K562 (cell line): ENCODE data around the gene VMP1. TPM values are rescaled to one million over a fixed set of nuclear protein-coding genes. Genes with fewer than 3 reads are reported as not detected.

Source experiments
- ATAC-seq: fragments of 200-7000 bp; cut with Tn5 transposase; 3 replicates; pipeline ENCODE4 v1.9.1; 2020; ENCODE audit warnings: moderate library complexity
- BruUV-seq: library from RNA; stranded (reverse); fragments of 400-500 nt; replicated peaks from 2 replicates; lab custom pipeline; 2021; lab: Mats Ljungman, UMichigan
- CTCF ChIA-PET: fragments of 300-600 bp; formaldehyde crosslinking; extraction: SDS; loops from one replicate; lab custom pipeline; 2021; ENCODE audit warnings: low intra/inter-chr PET ratio; lab: Yijun Ruan, JAX
- POLR2A ChIA-PET: fragments of 300-600, 350-650 bp; sonication (Branson Sonifier 250); formaldehyde crosslinking; extraction: SDS; loops from one replicate; lab custom pipeline; 2021; ENCODE audit warnings: antibody characterized with exemption, inconsistent platforms; lab: Yijun Ruan, JAX
- DNase-seq, 4 experiments: peaks; one replicate each; pipeline versions ENCODE4 v3.0.0 to v3.0.0-alpha.2; 2011 to 2018; ENCODE audit warnings: low spot score in 3 of 4, mixed read lengths in 3 of 4; ENCODE audit errors: extremely low read depth in 1 of 4
- FAIRE-seq: peaks from 2 replicates; lab custom pipeline; 2011; peaks lifted over from hg19 to GRCh38; lab: Jason Lieb, UNC
- H2AFZ ChIP-seq: 2 replicates; pipeline ENCODE4 v1.6.0; 2011; ENCODE audit warnings: low read depth, low read length, control low read depth, inconsistent platforms
- H3K27ac ChIP-seq: fragments of 200-600 bp; 3 replicates; pipeline ENCODE4 v1.8.0; 2011; ENCODE audit warnings: low read depth, mild to moderate bottlenecking, control low read depth, inconsistent platforms, low read length, moderate library complexity, mixed read lengths; ENCODE audit errors: extremely low read depth
- H3K27me3 ChIP-seq, 2 experiments: fragments of 300-600 bp in 1 of 2; 2 replicates in 1 of 2; 3 replicates in 1 of 2; pipeline versions ENCODE4 v1.6.0 to v1.8.0; 2011; ENCODE audit warnings: inconsistent platforms in 2 of 2, low read length in 2 of 2, mild to moderate bottlenecking in 1 of 2, mixed read lengths in 1 of 2, moderate library complexity in 1 of 2; ENCODE audit not compliant: control insufficient read depth in 2 of 2, insufficient read depth in 2 of 2
- H3K36me3 ChIP-seq: fragments of 300-600 bp; 3 replicates; pipeline ENCODE4 v1.8.0; 2011; ENCODE audit warnings: mild to moderate bottlenecking, low read length, inconsistent platforms; ENCODE audit not compliant: control insufficient read depth, insufficient read depth
- H3K4me1 ChIP-seq, 2 experiments: fragments of 200-600 bp in 1 of 2; replicated peaks in 1 of 2; 2 replicates in 1 of 2; 3 replicates in 1 of 2; pipeline versions ENCODE4 v1.5.1 to v1.8.0; 2011; ENCODE audit warnings: inconsistent platforms in 2 of 2, low read length in 2 of 2, mild to moderate bottlenecking in 1 of 2, mixed read lengths in 1 of 2, moderate library complexity in 1 of 2; ENCODE audit not compliant: control insufficient read depth in 2 of 2, insufficient read depth in 2 of 2
- H3K4me2 ChIP-seq: 2 replicates; pipeline ENCODE4 v1.6.1; 2011; ENCODE audit warnings: low read length, control low read depth, inconsistent platforms, mixed read lengths; ENCODE audit not compliant: insufficient read depth
- H3K4me3 ChIP-seq: fragments of 200-600 bp; sonication (generic), shearing (Covaris generic); 2 replicates; pipeline ENCODE4 v1.5.1; 2016; ENCODE audit warnings: control low read depth, inconsistent platforms
- H3K79me2 ChIP-seq: fragments of 200-600 bp; 3 replicates; pipeline ENCODE4 v1.8.0; 2011; ENCODE audit warnings: low read length, inconsistent platforms; ENCODE audit not compliant: control insufficient read depth, insufficient read depth
- H3K9ac ChIP-seq, 2 experiments: 2 replicates each; pipeline versions ENCODE4 v1.6.0 to v1.6.1; 2011; ENCODE audit warnings: low read depth in 2 of 2, low read length in 2 of 2, control low read depth in 1 of 2, inconsistent platforms in 1 of 2, mild to moderate bottlenecking in 1 of 2, mixed read lengths in 1 of 2; ENCODE audit not compliant: insufficient read depth in 1 of 2
- H3K9me1 ChIP-seq: one replicate; pipeline ENCODE4 v1.6.0; 2011; ENCODE audit warnings: inconsistent platforms, mild to moderate bottlenecking, low read length, moderate library complexity; ENCODE audit not compliant: control insufficient read depth, insufficient read depth
- H3K9me3 ChIP-seq: replicated peaks from 2 replicates; pipeline ENCODE4 v1.5.1; 2011; ENCODE audit warnings: low read depth, low read length, inconsistent platforms; ENCODE audit not compliant: control insufficient read depth, insufficient read depth
- H4K20me1 ChIP-seq: replicated peaks from 2 replicates; pipeline ENCODE4 v1.6.1; 2011; ENCODE audit warnings: low read length, inconsistent platforms, mixed read lengths; ENCODE audit not compliant: control insufficient read depth, insufficient read depth
- C11orf30 ChIP-seq: fragments of 450-650 bp; IDR thresholded peaks from 2 replicates; pipeline ENCODE4 v1.6.1; 2016; ENCODE audit warnings: low read depth, mild to moderate bottlenecking
- CCNT2 ChIP-seq: IDR thresholded peaks from 2 replicates; pipeline ENCODE4 v1.6.1; 2011; ENCODE audit warnings: borderline replicate concordance, low read depth, mild to moderate bottlenecking, moderate library complexity, mixed read lengths, low read length; ENCODE audit not compliant: insufficient read length; ENCODE audit errors: extremely low read depth
- MAFF ChIP-seq: IDR thresholded peaks from 2 replicates; pipeline ENCODE4 v1.6.1; 2012; ENCODE audit warnings: low read length, improper control_type of control experiment
- MAFG ChIP-seq: fragments of 450-650 bp; conservative IDR thresholded peaks from 2 replicates; pipeline ENCODE4 v1.6.1; 2016; ENCODE audit warnings: missing genetic modification characterization, missing compliant biosample characterization
- MAFK ChIP-seq: IDR thresholded peaks from 2 replicates; pipeline ENCODE4 v1.6.1; 2011; ENCODE audit warnings: low read length, improper control_type of control experiment
- MTF1 ChIP-seq: fragments of 250-450 bp; sonication (Bioruptor Pico); IDR thresholded peaks from 2 replicates; pipeline ENCODE4 v1.9.0; 2021; ENCODE audit warnings: moderate library complexity, mild to moderate bottlenecking, inconsistent platforms, borderline replicate concordance
- SNIP1 ChIP-seq: fragments of 450-650 bp; IDR thresholded peaks from 2 replicates; pipeline ENCODE4 v1.7.1; 2017; ENCODE audit warnings: low read depth, mild to moderate bottlenecking
- USF1 ChIP-seq: sonication (generic); formaldehyde crosslinking; IDR thresholded peaks from 2 replicates; pipeline ENCODE4 v1.9.0; 2022; ENCODE audit warnings: mild to moderate bottlenecking, missing genetic modification reagents
- ZNF316 ChIP-seq: fragments of 450-650 bp; IDR thresholded peaks from 2 replicates; pipeline ENCODE4 v1.6.1; 2016
- ZNF507 ChIP-seq: conservative IDR thresholded peaks from 2 replicates; pipeline ENCODE4 v1.6.1; 2017; ENCODE audit warnings: missing genetic modification characterization, missing compliant biosample characterization
- WGBS: fragments of 100-300 bp; shearing (Covaris generic); methylation state at CpG from one replicate; pipeline ENCODE4 v1.1.6; 2016; ENCODE audit warnings: low coverage, mixed read lengths; ENCODE audit not compliant: insufficient coverage; ENCODE audit errors: missing lambda C conversion rate; 5-methylcytosine and 5-hydroxymethylcytosine counted together
- in situ Hi-C: fragments of 300-500 bp; cut with MboI; formaldehyde crosslinking; loops from 4 replicates; pipeline ENCODE4 v1.15.0; 2018; ENCODE audit warnings: inconsistent platforms, mixed read lengths
- intact Hi-C: fragments of 100-400 bp; cut with micrococcal nuclease; formaldehyde crosslinking; loops from 2 replicates; pipeline ENCODE4 v1.14.2; 2022
- polyA plus RNA-seq, 8 experiments: library from polyadenylated mRNA; depleted of rRNA in 4 of 8; stranded (reverse) in 5 of 8; unstranded in 3 of 8; fragments of >200 nt; fragmentation: Nextera tagmentation in 2 of 8; fragmentation: Illumina TruSeq in 1 of 8; extraction: Ambion mirVana in 2 of 8; extraction: Trizol in 1 of 8; gene quantifications; 2 replicates each; pipeline versions ENCODE4 v1.2.1 to v1.2.3, GENCODE V29; 2011 to 2014; ENCODE audit warnings: inconsistent platforms in 1 of 8, missing spikeins in 1 of 8
- total RNA-seq, 7 experiments: library from RNA; depleted of rRNA in 6 of 7; stranded (reverse); fragments of >200 nt in 6 of 7; fragmentation: Illumina TruSeq in 2 of 7; extraction: Trizol in 2 of 7; gene quantifications; 2 replicates each; pipeline versions ENCODE4 v1.2.1 to v1.2.3, GENCODE V29; 2011 to 2021; ENCODE audit warnings: low replicate concordance in 1 of 7

Gene VMP1
- total and polyA plus RNA-seq, 9 of the 15 experiments (the other 6 are each of a cell fraction or from before 2014, with no cell fraction given) = 123 to 304 (median 151) TPM

DNA sequence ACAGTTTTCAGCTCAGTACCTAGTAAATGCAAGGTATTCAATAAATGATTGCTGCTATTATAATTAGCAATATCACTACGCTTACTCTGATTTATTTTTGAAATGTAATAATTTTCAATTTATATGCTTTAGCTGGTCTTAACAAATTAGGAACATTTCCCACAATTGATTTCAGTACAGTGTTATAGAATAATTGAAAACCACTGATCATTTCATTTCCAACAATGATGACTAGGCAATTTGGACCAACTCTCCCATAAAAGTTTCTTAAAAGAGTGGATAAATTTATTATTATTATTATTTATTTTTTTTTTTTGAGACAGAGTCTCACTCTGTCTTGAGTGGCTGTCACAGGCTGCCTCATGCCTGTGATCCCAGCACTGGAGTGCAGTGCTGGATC lies 41.1 kb downstream of the VMP1 start:
- Histone ChIP-seq H3K9me3 (no peaks in the 10 kb centered on the region), H3K9ac (no peak overlapping the region), H3K4me1 (no peaks in the 10 kb centered on the region; a peak in 1 of 5 replicates), H3K27me3 (no peaks in the 10 kb centered on the region), H3K36me3 (peaks cover 6% of the 10 kb centered on the region), H3K4me2 (no peak overlapping the region), H3K4me3 (no peak overlapping the region), H3K79me2 (no peaks in the 10 kb centered on the region; the same call in 2 of the 3 replicates), H3K27ac (no peak overlapping the region), H2AFZ (no peak overlapping the region), H4K20me1 (no peaks in the 10 kb centered on the region), H3K9me1 (no peaks in the 10 kb centered on the region)
- ATAC-seq = no peak
- BruUV-seq = no TSS peak
- no peak for DNase-seq
- no peak for FAIRE-seq
- in situ Hi-C loops (loop anchor here (5.0 kb wide), 1 partner anchor 289 kb away; no protein-coding TSS in a partner anchor), intact Hi-C loops (loop anchor here (10.0 kb wide), 1 partner anchor 224 kb away; no protein-coding TSS in a partner anchor)
- ChIA-PET POLR2A (interaction anchor here (0.6 to 1.5 kb wide), 4 partner anchors 16 to 111 kb away, joined by 3 to 5 read pairs (median 4); no protein-coding TSS in a partner anchor), CTCF (interaction anchor here (3.6 kb wide), 1 partner anchor 111 kb away, joined by 21 read pairs; no protein-coding TSS in a partner anchor)
- 96% methylated on average over 1 of the region's 1 CpG for WGBS
- TF ChIP-seq ZNF316 (peak; percentile 86), USF1 (CRISPR knock-in tag) (no peak), MTF1 (CRISPR knock-in tag) (no peak), CCNT2 (no peak), C11orf30 (peak; percentile 71), MAFK (peak; percentile 39; the same call in 1 of the 2 replicates), ZNF507 (no peak), MAFG (peak; percentile 31; the same call in 1 of the 2 replicates), SNIP1 (no peak), MAFF (0 out of 2 replicates have a peak, but pooled peaks have one; percentile 17)
